HEK293 (cell line): ENCODE measurements around the gene NRSN2.

Experiments used
- CTCF ChIA-PET: fragments of 350-600 bp; formaldehyde crosslinking; extraction: SDS; loops from one replicate; lab custom pipeline; 2021; ENCODE audit warnings: antibody characterized with exemption; lab: Yijun Ruan, JAX
- POLR2A ChIA-PET: fragments of 300-600 bp; formaldehyde crosslinking; extraction: SDS; loops from one replicate; lab custom pipeline; 2020; ENCODE audit warnings: antibody characterized with exemption, inconsistent platforms; lab: Yijun Ruan, JAX
- H3K27ac ChIP-seq: fragments of 200-500 bp; sonication (Bioruptor generic); 2 replicates; pipeline ENCODE4 v1.5.1; 2014; ENCODE audit warnings: low read depth, low read length, control low read depth, inconsistent platforms; ENCODE audit errors: extremely low read depth
- H3K36me3 ChIP-seq, 2 experiments: fragments of 200-500 bp in 1 of 2; sonication (Bioruptor generic) in 1 of 2; 1 replicate in 1 of 2; 2 replicates in 1 of 2; pipeline ENCODE4 v1.5.1; 2014 to 2017; ENCODE audit warnings: inconsistent platforms in 2 of 2, low read length in 2 of 2; ENCODE audit not compliant: control insufficient read depth in 2 of 2, insufficient read depth in 1 of 2
- H3K4me1 ChIP-seq: fragments of 200-500 bp; sonication (Bioruptor generic); 2 replicates; pipeline ENCODE4 v1.5.1; 2014; ENCODE audit warnings: mild to moderate bottlenecking, low read length, inconsistent platforms; ENCODE audit not compliant: control insufficient read depth, insufficient read depth
- H3K4me3 ChIP-seq: 2 replicates; pipeline ENCODE4 v1.5.1; 2011; ENCODE audit warnings: low read depth, mild to moderate bottlenecking, control low read depth, low read length, moderate library complexity
- H3K9me3 ChIP-seq: fragments of 200-500 bp; sonication (Bioruptor generic); 2 replicates; pipeline ENCODE4 v1.5.1; 2014; ENCODE audit warnings: low read depth, low read length, inconsistent platforms; ENCODE audit not compliant: control insufficient read depth, insufficient read depth
- GFI1B ChIP-seq: fragments of 450-650 bp; formaldehyde crosslinking; IDR thresholded peaks from 2 replicates; pipeline ENCODE4 v1.5.1; 2016; ENCODE audit warnings: missing biosample characterization, missing genetic modification characterization
- KLF10 ChIP-seq: fragments of 450-650 bp; IDR thresholded peaks from 2 replicates; pipeline ENCODE4 v1.5.1; 2018; ENCODE audit warnings: missing biosample characterization, mild to moderate bottlenecking, missing genetic modification characterization
- KLF9 ChIP-seq: fragments of 450-650 bp; formaldehyde crosslinking; IDR thresholded peaks from 2 replicates; pipeline ENCODE4 v1.5.1; 2016; ENCODE audit warnings: missing biosample characterization, missing genetic modification characterization, low read depth
- MZF1 ChIP-seq: fragments of 450-650 bp; formaldehyde crosslinking; IDR thresholded peaks from 2 replicates; pipeline ENCODE4 v1.5.1; 2017; ENCODE audit warnings: missing biosample characterization, missing genetic modification characterization, borderline replicate concordance
- OSR2 ChIP-seq: fragments of 450-650 bp; formaldehyde crosslinking; IDR thresholded peaks from 2 replicates; pipeline ENCODE4 v1.5.1; 2016; ENCODE audit warnings: missing biosample characterization, missing genetic modification characterization
- WT1 ChIP-seq: fragments of 450-650 bp; formaldehyde crosslinking; IDR thresholded peaks from 2 replicates; pipeline ENCODE4 v1.5.1; 2016; ENCODE audit warnings: missing biosample characterization, missing genetic modification characterization
- ZBTB8A ChIP-seq: fragments of 450-650 bp; formaldehyde crosslinking; IDR thresholded peaks from 2 replicates; pipeline ENCODE4 v1.5.1; 2016; ENCODE audit warnings: missing biosample characterization, missing genetic modification characterization
- ZEB2 ChIP-seq: fragments of 450-650 bp; formaldehyde crosslinking; IDR thresholded peaks from 2 replicates; pipeline ENCODE4 v1.5.1; 2016; ENCODE audit warnings: missing biosample characterization, missing genetic modification characterization
- ZFP69B ChIP-seq: fragments of 450-650 bp; formaldehyde crosslinking; IDR thresholded peaks from 2 replicates; pipeline ENCODE4 v1.5.1; 2016; ENCODE audit warnings: missing biosample characterization, missing genetic modification characterization
- ZNF16 ChIP-seq: fragments of 450-650 bp; formaldehyde crosslinking; IDR thresholded peaks from 2 replicates; pipeline ENCODE4 v1.5.1; 2016; ENCODE audit warnings: low read depth, missing biosample characterization, missing genetic modification characterization
- ZNF174 ChIP-seq: fragments of 450-650 bp; formaldehyde crosslinking; IDR thresholded peaks from 2 replicates; pipeline ENCODE4 v1.5.0; 2017; ENCODE audit warnings: missing biosample characterization, mild to moderate bottlenecking, missing genetic modification characterization
- ZNF335 ChIP-seq: fragments of 450-650 bp; formaldehyde crosslinking; conservative IDR thresholded peaks from 2 replicates; pipeline ENCODE4 v1.5.1; 2016; ENCODE audit warnings: missing biosample characterization, missing genetic modification characterization
- ZNF423 ChIP-seq: fragments of 450-650 bp; formaldehyde crosslinking; IDR thresholded peaks from 2 replicates; pipeline ENCODE4 v1.5.1; 2016; ENCODE audit warnings: missing biosample characterization, missing genetic modification characterization
- ZNF530 ChIP-seq: fragments of 450-650 bp; formaldehyde crosslinking; IDR thresholded peaks from 2 replicates; pipeline ENCODE4 v1.5.1; 2016; ENCODE audit warnings: low read depth, missing biosample characterization, missing genetic modification characterization
- ZNF623 ChIP-seq: fragments of 450-650 bp; formaldehyde crosslinking; IDR thresholded peaks from 2 replicates; pipeline ENCODE4 v1.5.1; 2016; ENCODE audit warnings: missing biosample characterization, missing genetic modification characterization
- ZNF624 ChIP-seq: fragments of 450-650 bp; formaldehyde crosslinking; IDR thresholded peaks from 2 replicates; pipeline ENCODE4 v1.5.1; 2017; ENCODE audit warnings: missing biosample characterization, missing genetic modification characterization
- ZNF670 ChIP-seq: fragments of 450-650 bp; formaldehyde crosslinking; IDR thresholded peaks from 2 replicates; pipeline ENCODE4 v1.5.1; 2016; ENCODE audit warnings: missing biosample characterization, missing genetic modification characterization, low read depth
- ZNF768 ChIP-seq: fragments of 450-650 bp; formaldehyde crosslinking; IDR thresholded peaks from 2 replicates; pipeline ENCODE4 v1.5.1; 2018; ENCODE audit warnings: missing biosample characterization, mild to moderate bottlenecking, missing genetic modification characterization
- ZNF830 ChIP-seq: fragments of 450-650 bp; IDR thresholded peaks from 2 replicates; pipeline ENCODE4 v1.5.0; 2018; ENCODE audit warnings: missing biosample characterization, missing genetic modification characterization, low read depth, mild to moderate bottlenecking, moderate library complexity
- TF ChIP-seq, protein P1 (sequence below): fragments of 450-650 bp; formaldehyde crosslinking; IDR thresholded peaks from 2 replicates; pipeline ENCODE4 v1.5.1; 2016; ENCODE audit warnings: missing biosample characterization, missing genetic modification characterization
- TF ChIP-seq, protein P2 (sequence below): fragments of 450-650 bp; formaldehyde crosslinking; IDR thresholded peaks from 2 replicates; pipeline ENCODE4 v1.5.1; 2016; ENCODE audit warnings: missing biosample characterization, missing genetic modification characterization
- TF ChIP-seq, protein P3 (sequence below): fragments of 450-650 bp; formaldehyde crosslinking; IDR thresholded peaks from 2 replicates; pipeline ENCODE4 v1.5.1; 2016; ENCODE audit warnings: missing biosample characterization, missing genetic modification characterization
- TF ChIP-seq, protein P4 (sequence below): fragments of 450-650 bp; formaldehyde crosslinking; conservative IDR thresholded peaks from 2 replicates; pipeline ENCODE4 v1.5.1; 2016; ENCODE audit warnings: low read depth, missing biosample characterization, missing genetic modification characterization
- TF ChIP-seq, protein P5 (sequence below): fragments of 450-650 bp; IDR thresholded peaks from 2 replicates; pipeline ENCODE4 v1.5.1; 2018; ENCODE audit warnings: missing biosample characterization, mild to moderate bottlenecking, missing genetic modification characterization

The NRSN2 gene

DNA sequence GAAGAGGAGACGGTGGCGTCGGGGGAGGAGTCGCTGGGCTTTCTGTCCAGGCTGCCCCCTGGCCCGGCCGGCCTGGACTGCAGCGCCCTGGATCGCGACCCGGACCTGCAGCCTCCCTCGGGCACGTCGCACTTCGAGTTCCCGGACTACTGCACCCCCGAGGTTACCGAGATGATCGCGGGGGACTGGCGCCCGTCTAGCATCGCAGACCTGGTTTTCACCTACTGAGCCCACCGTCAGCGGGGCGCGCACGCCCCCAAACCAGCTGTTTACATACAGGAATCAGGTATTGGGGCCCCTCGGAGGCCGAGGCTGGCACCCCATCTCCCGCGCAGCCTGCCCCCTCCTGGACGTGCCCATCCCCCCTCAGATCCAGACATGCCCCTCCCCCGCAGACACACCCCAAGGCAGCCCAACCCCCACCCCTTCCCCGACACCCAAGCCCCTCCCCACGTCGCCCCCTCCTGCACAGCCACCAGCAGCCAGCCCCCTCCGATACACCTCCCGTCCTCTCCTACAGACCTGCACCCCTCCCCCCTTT lies 20.2 kb upstream of the NRSN2 start (continued):
- TF ChIP-seq ZNF830 (tag by site-specific recombination), result no peak
- TF ChIP-seq ZNF670, result no peak
- TF ChIP-seq ZNF423 (tag by site-specific recombination), result peak; percentile 15; the same call in 1 of the 2 replicates
- no peak for TF ChIP-seq ZNF768 (tag by site-specific recombination)
- no peak for TF ChIP-seq ZNF16 (tag by site-specific recombination)
- TF ChIP-seq, protein P1, sequence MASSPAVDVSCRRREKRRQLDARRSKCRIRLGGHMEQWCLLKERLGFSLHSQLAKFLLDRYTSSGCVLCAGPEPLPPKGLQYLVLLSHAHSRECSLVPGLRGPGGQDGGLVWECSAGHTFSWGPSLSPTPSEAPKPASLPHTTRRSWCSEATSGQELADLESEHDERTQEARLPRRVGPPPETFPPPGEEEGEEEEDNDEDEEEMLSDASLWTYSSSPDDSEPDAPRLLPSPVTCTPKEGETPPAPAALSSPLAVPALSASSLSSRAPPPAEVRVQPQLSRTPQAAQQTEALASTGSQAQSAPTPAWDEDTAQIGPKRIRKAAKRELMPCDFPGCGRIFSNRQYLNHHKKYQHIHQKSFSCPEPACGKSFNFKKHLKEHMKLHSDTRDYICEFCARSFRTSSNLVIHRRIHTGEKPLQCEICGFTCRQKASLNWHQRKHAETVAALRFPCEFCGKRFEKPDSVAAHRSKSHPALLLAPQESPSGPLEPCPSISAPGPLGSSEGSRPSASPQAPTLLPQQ (tag by site-specific recombination), result no peak
- no peak for TF ChIP-seq ZNF623
- no peak for TF ChIP-seq ZFP69B (tag by site-specific recombination)
- TF ChIP-seq ZEB2, result peak; percentile 88
- TF ChIP-seq GFI1B (tag by site-specific recombination), result no peak

DNA sequence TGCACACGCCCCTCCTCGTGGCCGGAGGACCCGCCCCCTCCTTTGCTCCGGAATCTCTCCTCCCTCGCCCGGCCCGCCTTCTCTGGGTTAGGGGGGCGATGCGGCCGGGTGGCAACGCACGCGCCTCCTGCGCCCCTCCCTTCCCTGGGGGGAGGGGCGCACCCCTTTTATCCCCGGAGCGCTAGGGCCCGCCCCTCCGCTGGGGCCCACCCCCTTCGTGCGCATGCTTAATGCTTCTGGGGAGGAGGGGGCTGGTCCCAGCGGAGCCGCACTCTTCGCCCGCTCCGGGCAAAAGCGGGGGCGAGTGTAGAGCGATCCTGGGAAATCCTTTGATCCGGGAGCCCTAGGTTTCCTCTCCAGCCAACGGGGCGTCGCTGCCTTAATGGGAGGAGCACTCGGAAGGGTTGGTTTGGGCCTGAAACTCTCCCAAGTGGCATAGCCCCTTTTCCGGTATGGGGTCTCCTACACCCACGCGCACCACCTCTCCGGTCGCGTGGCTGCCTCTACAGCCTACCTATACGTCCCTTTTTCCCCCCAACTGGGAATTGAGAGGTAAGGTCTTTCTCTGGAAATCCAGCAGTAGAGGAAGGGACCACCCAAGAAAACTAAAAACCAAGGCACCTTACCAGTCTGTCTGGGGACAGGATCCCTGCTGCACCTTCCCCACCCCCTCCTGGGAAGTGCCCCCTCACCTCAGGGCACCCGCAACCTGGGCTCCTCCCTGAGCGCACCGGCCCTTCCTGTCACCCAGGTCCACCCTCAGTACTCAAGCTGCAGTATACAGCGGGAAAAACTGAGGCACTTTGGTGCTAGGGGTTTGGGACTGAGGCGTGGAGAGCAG lies 19.5 kb upstream of the NRSN2 start:
- Histone ChIP-seq H3K36me3 (peaks cover 0 to 5% of the 10 kb centered on the region in 2 experiments; a peak in 1 of 3 replicates), H3K27ac (peak overlapping the region; percentile 53; the same call in 1 of the 2 replicates), H3K4me3 (peak overlapping the region; percentile 35), H3K4me1 (peaks cover 10% of the 10 kb centered on the region), H3K9me3 (no peaks in the 10 kb centered on the region)
- ChIA-PET POLR2A (interaction anchor here (1.4 kb wide), 1 partner anchor 20 kb away, joined by 7 read pairs; the partner anchor contains the start of gene NRSN2), CTCF (interaction anchor here (0.6 to 0.8 kb wide), 2 partner anchors 38 to 64 kb away, joined by 3 to 4 read pairs; no protein-coding TSS in a partner anchor)
- TF ChIP-seq WT1 (tag by site-specific recombination) (peak; percentile 88), KLF9 (tag by site-specific recombination) (peak; percentile 99), ZNF174 (no peak), ZNF530 (tag by site-specific recombination) (no peak), MZF1 (no peak), ZNF624 (tag by site-specific recombination) (no peak), ZNF335 (tag by site-specific recombination) (peak; percentile 52; the same call in 1 of the 2 replicates), ZBTB8A (tag by site-specific recombination) (peak; percentile 99), ZEB2 (0 out of 2 replicates have a peak, but pooled peaks have one; percentile 74), OSR2 (tag by site-specific recombination) (peak; percentile 40; the same call in 1 of the 2 replicates), KLF10 (tag by site-specific recombination) (peak; percentile 97), ZNF16 (tag by site-specific recombination) (no peak)
- TF ChIP-seq, protein P2, sequence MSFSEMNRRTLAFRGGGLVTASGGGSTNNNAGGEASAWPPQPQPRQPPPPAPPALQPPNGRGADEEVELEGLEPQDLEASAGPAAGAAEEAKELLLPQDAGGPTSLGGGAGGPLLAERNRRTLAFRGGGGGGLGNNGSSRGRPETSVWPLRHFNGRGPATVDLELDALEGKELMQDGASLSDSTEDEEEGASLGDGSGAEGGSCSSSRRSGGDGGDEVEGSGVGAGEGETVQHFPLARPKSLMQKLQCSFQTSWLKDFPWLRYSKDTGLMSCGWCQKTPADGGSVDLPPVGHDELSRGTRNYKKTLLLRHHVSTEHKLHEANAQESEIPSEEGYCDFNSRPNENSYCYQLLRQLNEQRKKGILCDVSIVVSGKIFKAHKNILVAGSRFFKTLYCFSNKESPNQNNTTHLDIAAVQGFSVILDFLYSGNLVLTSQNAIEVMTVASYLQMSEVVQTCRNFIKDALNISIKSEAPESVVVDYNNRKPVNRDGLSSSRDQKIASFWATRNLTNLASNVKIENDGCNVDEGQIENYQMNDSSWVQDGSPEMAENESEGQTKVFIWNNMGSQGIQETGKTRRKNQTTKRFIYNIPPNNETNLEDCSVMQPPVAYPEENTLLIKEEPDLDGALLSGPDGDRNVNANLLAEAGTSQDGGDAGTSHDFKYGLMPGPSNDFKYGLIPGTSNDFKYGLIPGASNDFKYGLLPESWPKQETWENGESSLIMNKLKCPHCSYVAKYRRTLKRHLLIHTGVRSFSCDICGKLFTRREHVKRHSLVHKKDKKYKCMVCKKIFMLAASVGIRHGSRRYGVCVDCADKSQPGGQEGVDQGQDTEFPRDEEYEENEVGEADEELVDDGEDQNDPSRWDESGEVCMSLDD (tag by site-specific recombination), result peak; percentile 99
- TF ChIP-seq, protein P3, sequence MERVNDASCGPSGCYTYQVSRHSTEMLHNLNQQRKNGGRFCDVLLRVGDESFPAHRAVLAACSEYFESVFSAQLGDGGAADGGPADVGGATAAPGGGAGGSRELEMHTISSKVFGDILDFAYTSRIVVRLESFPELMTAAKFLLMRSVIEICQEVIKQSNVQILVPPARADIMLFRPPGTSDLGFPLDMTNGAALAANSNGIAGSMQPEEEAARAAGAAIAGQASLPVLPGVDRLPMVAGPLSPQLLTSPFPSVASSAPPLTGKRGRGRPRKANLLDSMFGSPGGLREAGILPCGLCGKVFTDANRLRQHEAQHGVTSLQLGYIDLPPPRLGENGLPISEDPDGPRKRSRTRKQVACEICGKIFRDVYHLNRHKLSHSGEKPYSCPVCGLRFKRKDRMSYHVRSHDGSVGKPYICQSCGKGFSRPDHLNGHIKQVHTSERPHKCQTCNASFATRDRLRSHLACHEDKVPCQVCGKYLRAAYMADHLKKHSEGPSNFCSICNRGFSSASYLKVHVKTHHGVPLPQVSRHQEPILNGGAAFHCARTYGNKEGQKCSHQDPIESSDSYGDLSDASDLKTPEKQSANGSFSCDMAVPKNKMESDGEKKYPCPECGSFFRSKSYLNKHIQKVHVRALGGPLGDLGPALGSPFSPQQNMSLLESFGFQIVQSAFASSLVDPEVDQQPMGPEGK (tag by site-specific recombination), result peak; percentile 95
- TF ChIP-seq, protein P4, sequence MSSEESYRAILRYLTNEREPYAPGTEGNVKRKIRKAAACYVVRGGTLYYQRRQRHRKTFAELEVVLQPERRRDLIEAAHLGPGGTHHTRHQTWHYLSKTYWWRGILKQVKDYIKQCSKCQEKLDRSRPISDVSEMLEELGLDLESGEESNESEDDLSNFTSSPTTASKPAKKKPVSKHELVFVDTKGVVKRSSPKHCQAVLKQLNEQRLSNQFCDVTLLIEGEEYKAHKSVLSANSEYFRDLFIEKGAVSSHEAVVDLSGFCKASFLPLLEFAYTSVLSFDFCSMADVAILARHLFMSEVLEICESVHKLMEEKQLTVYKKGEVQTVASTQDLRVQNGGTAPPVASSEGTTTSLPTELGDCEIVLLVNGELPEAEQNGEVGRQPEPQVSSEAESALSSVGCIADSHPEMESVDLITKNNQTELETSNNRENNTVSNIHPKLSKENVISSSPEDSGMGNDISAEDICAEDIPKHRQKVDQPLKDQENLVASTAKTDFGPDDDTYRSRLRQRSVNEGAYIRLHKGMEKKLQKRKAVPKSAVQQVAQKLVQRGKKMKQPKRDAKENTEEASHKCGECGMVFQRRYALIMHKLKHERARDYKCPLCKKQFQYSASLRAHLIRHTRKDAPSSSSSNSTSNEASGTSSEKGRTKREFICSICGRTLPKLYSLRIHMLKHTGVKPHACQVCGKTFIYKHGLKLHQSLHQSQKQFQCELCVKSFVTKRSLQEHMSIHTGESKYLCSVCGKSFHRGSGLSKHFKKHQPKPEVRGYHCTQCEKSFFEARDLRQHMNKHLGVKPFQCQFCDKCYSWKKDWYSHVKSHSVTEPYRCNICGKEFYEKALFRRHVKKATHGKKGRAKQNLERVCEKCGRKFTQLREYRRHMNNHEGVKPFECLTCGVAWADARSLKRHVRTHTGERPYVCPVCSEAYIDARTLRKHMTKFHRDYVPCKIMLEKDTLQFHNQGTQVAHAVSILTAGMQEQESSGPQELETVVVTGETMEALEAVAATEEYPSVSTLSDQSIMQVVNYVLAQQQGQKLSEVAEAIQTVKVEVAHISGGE, result peak; percentile 37
- TF ChIP-seq, protein P5, sequence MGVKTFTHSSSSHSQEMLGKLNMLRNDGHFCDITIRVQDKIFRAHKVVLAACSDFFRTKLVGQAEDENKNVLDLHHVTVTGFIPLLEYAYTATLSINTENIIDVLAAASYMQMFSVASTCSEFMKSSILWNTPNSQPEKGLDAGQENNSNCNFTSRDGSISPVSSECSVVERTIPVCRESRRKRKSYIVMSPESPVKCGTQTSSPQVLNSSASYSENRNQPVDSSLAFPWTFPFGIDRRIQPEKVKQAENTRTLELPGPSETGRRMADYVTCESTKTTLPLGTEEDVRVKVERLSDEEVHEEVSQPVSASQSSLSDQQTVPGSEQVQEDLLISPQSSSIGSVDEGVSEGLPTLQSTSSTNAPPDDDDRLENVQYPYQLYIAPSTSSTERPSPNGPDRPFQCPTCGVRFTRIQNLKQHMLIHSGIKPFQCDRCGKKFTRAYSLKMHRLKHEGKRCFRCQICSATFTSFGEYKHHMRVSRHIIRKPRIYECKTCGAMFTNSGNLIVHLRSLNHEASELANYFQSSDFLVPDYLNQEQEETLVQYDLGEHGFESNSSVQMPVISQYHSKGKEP (tag by site-specific recombination), result peak; percentile 38; the same call in 1 of the 2 replicates
